ENCODE measurements around the gene MNS1. TPM values are rescaled to one million over a fixed set of nuclear protein-coding genes. Genes with fewer than 3 reads are reported as not detected.

MNS1 gene
- total and polyA plus RNA-seq, 2 experiments from 2014 or later: 2.9 to 16.9 TPM

- ATAC-seq (no peak), DNase-seq (ENCODE audit: low spot score) (no peak)
- H2AFZ ChIP-seq: no peak overlapping the region
- TF ChIP-seq ZNF114 (CRISPR knock-in tag; IDR thresholded peaks at IDR 0.05) (no peak), CREB1 (CRISPR knock-in tag; IDR thresholded peaks at IDR 0.05; ENCODE audit: low read depth) (no peak), JUNB (IDR thresholded peaks at IDR 0.05; ENCODE audit: unreplicated experiment) (no peak), EZH2 (IDR thresholded peaks at IDR 0.05; ENCODE audit: low read depth, unreplicated experiment) (no peak), EZH2phosphoT487 (IDR thresholded peaks at IDR 0.05; ENCODE audit: unreplicated experiment) (no peak), ZNF331 (CRISPR knock-in tag; IDR thresholded peaks at IDR 0.05; ENCODE audit: low read depth) (no peak), REST (IDR thresholded peaks at IDR 0.05; ENCODE audit: unreplicated experiment) (no peak), POLR2AphosphoS5 (IDR thresholded peaks at IDR 0.05; ENCODE audit: low read depth) (no peak), CTCF (conservative IDR thresholded peaks at IDR 0.05; ENCODE audit: low read depth in 2 of 2) (no peak), ETS1 (IDR thresholded peaks at IDR 0.05) (no peak), STAT1 (IDR thresholded peaks at IDR 0.05; ENCODE audit: unreplicated experiment) (no peak), ZNF462 (CRISPR knock-in tag; IDR thresholded peaks at IDR 0.05) (no peak), NANOG (IDR thresholded peaks at IDR 0.05; ENCODE audit: borderline replicate concordance) (no peak)
- Mint-ChIP-seq H3K9me3 (no peaks in the 10 kb centered on the region; the same call in 2 of the 3 replicates), H3K4me1 (no peaks in the 10 kb centered on the region), H3K36me3 (ENCODE audit: low read depth) (no peaks in the 10 kb centered on the region), H3K27me3 (ENCODE audit: insufficient read depth, low read depth, poor library complexity) (peaks cover 4% of the 10 kb centered on the region), H3K4me3 (no peak overlapping the region), H3K27ac (no peak overlapping the region)
- H3K79me2 ChIP-seq (replicated peaks; ENCODE audit: insufficient read depth): no peaks in the 10 kb centered on the region
- H3F3A ChIP-seq (replicated peaks; ENCODE audit: low read depth): no peaks in the 10 kb centered on the region
- H4K20me1 ChIP-seq (replicated peaks; ENCODE audit: insufficient read depth): no peaks in the 10 kb centered on the region
- no peak overlapping the region for H3K4me2 ChIP-seq
- no peaks in the 10 kb centered on the region for H3K9me2 ChIP-seq (ENCODE audit: insufficient read depth)
- H3K27me3 ChIP-seq (ENCODE audit: insufficient read depth): no peaks in the 10 kb centered on the region
- no peaks in the 10 kb centered on the region for H3K4me1 ChIP-seq (ENCODE audit: insufficient read depth)
- H3K27ac ChIP-seq (ENCODE audit: low read depth): no peak overlapping the region
- H3K36me3 ChIP-seq (ENCODE audit: insufficient read depth): no peaks in the 10 kb centered on the region
- no peak overlapping the region for H3K4me3 ChIP-seq
These were observed 28.0 kb upstream of the MNS1 start for GRCh38 chr15:56492791-56493555.

Data from GM23338 (cell line).